ENCODE data around the gene PSTPIP1.

Gene PSTPIP1

GRCh38 chr15:77004189-77004588, 9.3 kb downstream of the PSTPIP1 start (continued):
- no peak for TF ChIP-seq ZNF565 (CRISPR knock-in tag; conservative IDR thresholded peaks at IDR 0.05; ENCODE audit: low read depth)

DNA sequence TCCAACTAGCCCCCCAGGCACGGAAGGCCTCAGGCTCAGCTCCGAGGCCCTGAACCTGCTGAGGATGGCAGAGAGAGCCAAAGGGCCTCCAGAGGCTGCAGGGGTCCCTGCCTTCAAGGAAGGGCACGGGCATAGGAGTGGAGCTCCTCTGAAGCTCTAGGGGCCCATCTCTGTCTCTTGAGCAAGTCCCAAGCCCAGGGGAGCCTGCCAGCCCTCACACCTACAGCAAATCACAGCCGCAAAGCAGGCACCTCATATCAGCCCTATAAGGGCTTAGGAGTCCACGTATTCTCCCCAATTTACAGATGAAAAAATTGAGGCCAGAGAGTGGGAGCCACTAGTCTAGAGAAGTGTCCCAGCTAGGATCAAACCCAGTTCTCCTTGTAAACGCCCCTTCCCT, 14.2 kb downstream of the PSTPIP1 start:
- TF ChIP-seq ZFP30 (CRISPR knock-in tag; IDR thresholded peaks at IDR 0.05) (no peak), CREB5 (CRISPR knock-in tag; IDR thresholded peaks at IDR 0.05; ENCODE audit: low read depth) (no peak)
- no peak for ATAC-seq

DNA sequence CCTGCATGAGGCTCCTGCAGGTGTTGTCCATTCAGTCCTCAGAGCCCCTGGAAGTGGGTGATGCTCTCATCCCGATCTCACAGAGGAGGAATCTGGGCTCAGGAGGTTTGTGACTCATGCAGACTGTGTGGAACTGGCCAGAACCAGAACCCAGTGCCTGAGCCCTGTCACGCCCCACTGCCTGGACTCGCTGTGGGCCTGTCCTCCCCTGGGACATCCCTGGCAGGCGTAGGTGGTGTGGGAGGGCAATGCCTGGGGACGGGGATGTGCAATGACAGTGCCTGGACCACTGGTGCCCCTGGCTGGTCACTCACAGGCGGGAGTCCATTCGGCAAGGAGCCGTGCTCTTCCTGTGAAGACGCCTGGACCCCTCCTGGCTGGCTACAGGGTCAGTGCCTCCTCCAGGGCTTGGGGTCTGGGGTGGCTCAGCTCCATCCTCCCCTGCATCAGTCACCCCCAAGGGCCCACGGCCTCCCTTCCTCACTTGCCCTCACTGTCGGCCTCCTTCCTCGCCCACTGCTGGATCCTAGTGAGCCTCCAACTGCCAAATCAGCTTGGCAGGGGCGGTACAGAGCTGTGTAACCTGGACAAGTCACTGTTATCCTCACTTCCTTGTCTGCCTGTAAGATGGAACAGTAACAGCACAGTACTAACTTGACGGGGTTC, 14.9 kb downstream of the PSTPIP1 start:
- TF ChIP-seq ISL1 (CRISPR knock-in tag; IDR thresholded peaks at IDR 0.05) (no peak), CSRNP3 (CRISPR knock-in tag; IDR thresholded peaks at IDR 0.05) (no peak), GLIS3 (CRISPR knock-in tag; IDR thresholded peaks at IDR 0.05) (no peak), ZC3H10 (CRISPR knock-in tag; IDR thresholded peaks at IDR 0.05) (no peak), PPARA (CRISPR knock-in tag; IDR thresholded peaks at IDR 0.05; ENCODE audit: borderline replicate concordance) (no peak), ZFP3 (CRISPR knock-in tag; IDR thresholded peaks at IDR 0.05) (no peak), BACH2 (CRISPR knock-in tag; IDR thresholded peaks at IDR 0.05; ENCODE audit: borderline replicate concordance) (no peak), ZNF565 (CRISPR knock-in tag; conservative IDR thresholded peaks at IDR 0.05; ENCODE audit: low read depth) (no peak), SNAI2 (CRISPR knock-in tag; IDR thresholded peaks at IDR 0.05) (no peak), ZFP30 (CRISPR knock-in tag; IDR thresholded peaks at IDR 0.05) (no peak)
- TF ChIP-seq, protein P1, sequence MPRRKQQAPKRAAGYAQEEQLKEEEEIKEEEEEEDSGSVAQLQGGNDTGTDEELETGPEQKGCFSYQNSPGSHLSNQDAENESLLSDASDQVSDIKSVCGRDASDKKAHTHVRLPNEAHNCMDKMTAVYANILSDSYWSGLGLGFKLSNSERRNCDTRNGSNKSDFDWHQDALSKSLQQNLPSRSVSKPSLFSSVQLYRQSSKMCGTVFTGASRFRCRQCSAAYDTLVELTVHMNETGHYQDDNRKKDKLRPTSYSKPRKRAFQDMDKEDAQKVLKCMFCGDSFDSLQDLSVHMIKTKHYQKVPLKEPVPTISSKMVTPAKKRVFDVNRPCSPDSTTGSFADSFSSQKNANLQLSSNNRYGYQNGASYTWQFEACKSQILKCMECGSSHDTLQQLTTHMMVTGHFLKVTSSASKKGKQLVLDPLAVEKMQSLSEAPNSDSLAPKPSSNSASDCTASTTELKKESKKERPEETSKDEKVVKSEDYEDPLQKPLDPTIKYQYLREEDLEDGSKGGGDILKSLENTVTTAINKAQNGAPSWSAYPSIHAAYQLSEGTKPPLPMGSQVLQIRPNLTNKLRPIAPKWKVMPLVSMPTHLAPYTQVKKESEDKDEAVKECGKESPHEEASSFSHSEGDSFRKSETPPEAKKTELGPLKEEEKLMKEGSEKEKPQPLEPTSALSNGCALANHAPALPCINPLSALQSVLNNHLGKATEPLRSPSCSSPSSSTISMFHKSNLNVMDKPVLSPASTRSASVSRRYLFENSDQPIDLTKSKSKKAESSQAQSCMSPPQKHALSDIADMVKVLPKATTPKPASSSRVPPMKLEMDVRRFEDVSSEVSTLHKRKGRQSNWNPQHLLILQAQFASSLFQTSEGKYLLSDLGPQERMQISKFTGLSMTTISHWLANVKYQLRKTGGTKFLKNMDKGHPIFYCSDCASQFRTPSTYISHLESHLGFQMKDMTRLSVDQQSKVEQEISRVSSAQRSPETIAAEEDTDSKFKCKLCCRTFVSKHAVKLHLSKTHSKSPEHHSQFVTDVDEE (CRISPR knock-in tag; IDR thresholded peaks at IDR 0.05), result no peak
- no peak; the same call in 2 of the 3 replicates for ATAC-seq

GRCh38 chr15:77010312-77010686, 15.4 kb downstream of the PSTPIP1 start:
- no peak for ATAC-seq
- TF ChIP-seq RARB (CRISPR knock-in tag; IDR thresholded peaks at IDR 0.05), result no peak
- no peak for TF ChIP-seq TCF4 (CRISPR knock-in tag; IDR thresholded peaks at IDR 0.05; ENCODE audit: borderline replicate concordance)
- no peak for TF ChIP-seq ZC3H10 (CRISPR knock-in tag; IDR thresholded peaks at IDR 0.05)
- no peak for TF ChIP-seq ISL1 (CRISPR knock-in tag; IDR thresholded peaks at IDR 0.05)
- TF ChIP-seq OSR1 (CRISPR knock-in tag; IDR thresholded peaks at IDR 0.05), result no peak
- TF ChIP-seq GLIS3 (CRISPR knock-in tag; IDR thresholded peaks at IDR 0.05), result no peak

GRCh38 chr15:77010857-77011256, 15.9 kb downstream of the PSTPIP1 start:
- TF ChIP-seq, protein P2, sequence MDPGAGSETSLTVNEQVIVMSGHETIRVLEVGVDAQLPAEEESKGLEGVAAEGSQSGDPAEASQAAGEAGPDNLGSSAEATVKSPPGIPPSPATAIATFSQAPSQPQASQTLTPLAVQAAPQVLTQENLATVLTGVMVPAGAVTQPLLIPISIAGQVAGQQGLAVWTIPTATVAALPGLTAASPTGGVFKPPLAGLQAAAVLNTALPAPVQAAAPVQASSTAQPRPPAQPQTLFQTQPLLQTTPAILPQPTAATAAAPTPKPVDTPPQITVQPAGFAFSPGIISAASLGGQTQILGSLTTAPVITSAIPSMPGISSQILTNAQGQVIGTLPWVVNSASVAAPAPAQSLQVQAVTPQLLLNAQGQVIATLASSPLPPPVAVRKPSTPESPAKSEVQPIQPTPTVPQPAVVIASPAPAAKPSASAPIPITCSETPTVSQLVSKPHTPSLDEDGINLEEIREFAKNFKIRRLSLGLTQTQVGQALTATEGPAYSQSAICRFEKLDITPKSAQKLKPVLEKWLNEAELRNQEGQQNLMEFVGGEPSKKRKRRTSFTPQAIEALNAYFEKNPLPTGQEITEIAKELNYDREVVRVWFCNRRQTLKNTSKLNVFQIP (CRISPR knock-in tag; IDR thresholded peaks at IDR 0.05; ENCODE audit: borderline replicate concordance, low read depth), result no peak
- TF ChIP-seq RARB (CRISPR knock-in tag; IDR thresholded peaks at IDR 0.05), result no peak
- TF ChIP-seq ARNTL (CRISPR knock-in tag; IDR thresholded peaks at IDR 0.05; ENCODE audit: borderline replicate concordance, low read depth), result no peak
- no peak for TF ChIP-seq PPARA (CRISPR knock-in tag; IDR thresholded peaks at IDR 0.05; ENCODE audit: borderline replicate concordance)
- no peak for TF ChIP-seq TCF4 (CRISPR knock-in tag; IDR thresholded peaks at IDR 0.05; ENCODE audit: borderline replicate concordance)
- no peak for TF ChIP-seq CSRNP3 (CRISPR knock-in tag; IDR thresholded peaks at IDR 0.05)
- TF ChIP-seq ZNF8 (CRISPR knock-in tag; IDR thresholded peaks at IDR 0.05), result no peak
- no peak for TF ChIP-seq ISL1 (CRISPR knock-in tag; IDR thresholded peaks at IDR 0.05)
- no peak for TF ChIP-seq ZNF70 (CRISPR knock-in tag; IDR thresholded peaks at IDR 0.05)
- TF ChIP-seq SNAI2 (CRISPR knock-in tag; IDR thresholded peaks at IDR 0.05), result no peak
- TF ChIP-seq ZFP3 (CRISPR knock-in tag; IDR thresholded peaks at IDR 0.05), result no peak
- TF ChIP-seq, protein P3, sequence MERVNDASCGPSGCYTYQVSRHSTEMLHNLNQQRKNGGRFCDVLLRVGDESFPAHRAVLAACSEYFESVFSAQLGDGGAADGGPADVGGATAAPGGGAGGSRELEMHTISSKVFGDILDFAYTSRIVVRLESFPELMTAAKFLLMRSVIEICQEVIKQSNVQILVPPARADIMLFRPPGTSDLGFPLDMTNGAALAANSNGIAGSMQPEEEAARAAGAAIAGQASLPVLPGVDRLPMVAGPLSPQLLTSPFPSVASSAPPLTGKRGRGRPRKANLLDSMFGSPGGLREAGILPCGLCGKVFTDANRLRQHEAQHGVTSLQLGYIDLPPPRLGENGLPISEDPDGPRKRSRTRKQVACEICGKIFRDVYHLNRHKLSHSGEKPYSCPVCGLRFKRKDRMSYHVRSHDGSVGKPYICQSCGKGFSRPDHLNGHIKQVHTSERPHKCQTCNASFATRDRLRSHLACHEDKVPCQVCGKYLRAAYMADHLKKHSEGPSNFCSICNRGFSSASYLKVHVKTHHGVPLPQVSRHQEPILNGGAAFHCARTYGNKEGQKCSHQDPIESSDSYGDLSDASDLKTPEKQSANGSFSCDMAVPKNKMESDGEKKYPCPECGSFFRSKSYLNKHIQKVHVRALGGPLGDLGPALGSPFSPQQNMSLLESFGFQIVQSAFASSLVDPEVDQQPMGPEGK (CRISPR knock-in tag; IDR thresholded peaks at IDR 0.05; ENCODE audit: borderline replicate concordance), result no peak
- no peak for TF ChIP-seq GLIS3 (CRISPR knock-in tag; IDR thresholded peaks at IDR 0.05)
- no peak for TF ChIP-seq CREB5 (CRISPR knock-in tag; IDR thresholded peaks at IDR 0.05; ENCODE audit: low read depth)
- no peak for TF ChIP-seq CSDC2 (CRISPR knock-in tag; IDR thresholded peaks at IDR 0.05)
- TF ChIP-seq BACH2 (CRISPR knock-in tag; IDR thresholded peaks at IDR 0.05; ENCODE audit: borderline replicate concordance), result no peak
- ATAC-seq, result no peak

Data from SK-N-SH treated with all-trans-retinoic acid at 6 μM for 48 hours (cell line).